Measurements from ENCODE around the gene CDKAL1.
A peak's percentile ranks its signal among the peaks of the same experiment; 100 is the strongest.

CDKAL1 gene

DNA sequence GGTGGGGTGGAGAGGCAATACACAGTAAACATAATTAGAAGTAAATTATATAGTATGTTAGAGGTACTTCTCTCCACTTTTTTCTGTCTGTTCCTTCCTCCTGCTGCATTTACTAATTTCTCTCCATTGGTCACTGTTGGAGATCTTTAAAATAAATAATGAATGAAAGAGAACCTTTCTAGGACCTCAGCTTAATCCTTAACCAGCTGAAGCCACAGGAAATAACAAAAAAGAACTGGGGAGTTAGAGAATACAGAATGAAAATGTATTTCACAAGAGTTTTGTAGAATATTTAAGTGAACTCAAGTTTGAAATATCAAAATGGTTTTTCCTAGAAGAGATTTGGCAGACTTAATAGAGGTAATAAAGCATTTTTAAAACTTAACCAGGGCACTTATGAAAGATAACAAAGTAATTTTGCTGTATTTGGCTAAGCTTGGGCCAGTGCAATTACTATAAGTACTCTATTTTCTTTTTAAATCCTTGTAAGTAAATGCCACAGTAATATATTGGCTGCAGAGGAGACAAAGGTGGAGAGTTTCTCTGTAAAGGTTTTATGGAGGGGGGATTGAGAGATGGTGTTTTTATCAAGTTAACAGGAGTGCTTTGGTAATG, 405.0 kb downstream of the CDKAL1 start:
- no peaks in the 10 kb centered on the region for H3K36me3 ChIP-seq (ENCODE audit: control insufficient read depth, insufficient read depth, low read length)
- H2BK5ac ChIP-seq (ENCODE audit: low read length) = no peak overlapping the region
- no peak overlapping the region for H2BK120ac ChIP-seq (ENCODE audit: low read depth, low read length)
- no peak overlapping the region for H3K4ac ChIP-seq (ENCODE audit: low read depth, low read length)
- no peak overlapping the region for H3K18ac ChIP-seq (ENCODE audit: low read length)
- no peak overlapping the region for H2AK5ac ChIP-seq (ENCODE audit: low read length)
- no peaks in the 10 kb centered on the region for H3K4me1 ChIP-seq (ENCODE audit: control insufficient read depth, low read depth, low read length)
- H3K27me3 ChIP-seq (ENCODE audit: insufficient read depth, low read length, poor library complexity) = no peaks in the 10 kb centered on the region
- no peaks in the 10 kb centered on the region for H3K79me1 ChIP-seq (ENCODE audit: low read length)
- DNase-seq = no peak
- no peak overlapping the region for H3K27ac ChIP-seq (ENCODE audit: low read depth, low read length)
- H3K79me2 ChIP-seq (ENCODE audit: control insufficient read depth, insufficient read depth, low read length) = no peaks in the 10 kb centered on the region
- H3K56ac ChIP-seq (ENCODE audit: low read length) = no peak overlapping the region
- no peak overlapping the region for H4K5ac ChIP-seq (ENCODE audit: low read length)
- no peak overlapping the region for H4K8ac ChIP-seq (ENCODE audit: low read depth, low read length)
- no peak overlapping the region for H3K4me3 ChIP-seq (ENCODE audit: low read length)
- H3K9ac ChIP-seq (ENCODE audit: low read length) = no peak overlapping the region
- no peak overlapping the region for H2BK15ac ChIP-seq (replicated peaks; ENCODE audit: low read depth)
- H3K23ac ChIP-seq (ENCODE audit: low read length) = no peak overlapping the region
- no peak overlapping the region for H3K4me2 ChIP-seq (ENCODE audit: low read length)

DNA sequence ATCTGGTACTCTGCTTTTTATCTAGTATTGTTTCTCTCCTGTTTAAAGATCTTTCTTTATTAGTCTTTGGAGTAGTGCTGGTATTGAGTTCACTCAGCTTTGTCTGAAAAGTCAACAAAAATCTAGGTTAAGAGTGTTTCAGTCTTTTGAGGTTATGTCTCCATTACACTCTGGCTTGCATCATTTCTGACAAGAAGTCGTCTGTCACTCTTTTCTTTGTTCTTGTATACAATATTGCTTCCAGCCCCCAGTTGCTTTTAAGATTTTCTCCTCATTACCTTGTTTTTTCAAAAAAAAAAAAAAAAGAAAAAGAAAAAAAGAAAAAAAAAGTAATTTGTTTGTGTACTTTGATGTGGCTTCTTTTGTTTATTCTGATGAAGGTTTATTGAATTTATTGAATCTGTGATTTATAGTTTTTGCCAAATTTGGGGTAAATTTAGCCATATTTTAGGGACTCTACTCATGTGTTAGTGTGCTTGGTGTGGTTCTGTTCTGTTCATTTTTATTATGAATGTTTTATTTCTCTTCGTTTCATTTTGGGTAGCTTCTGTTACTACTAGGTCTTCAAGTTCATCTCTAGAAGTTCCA, 408.9 kb downstream of the CDKAL1 start:
- H3K36me3 ChIP-seq (ENCODE audit: control insufficient read depth, insufficient read depth, low read length) = no peaks in the 10 kb centered on the region
- no CpG with 5 or more reads among the region's 2 CpGs for WGBS (ENCODE audit: extremely low coverage, insufficient coverage, low lambda C conversion rate)
- H3K27ac ChIP-seq (ENCODE audit: low read depth, low read length) = no peak overlapping the region
- no peak overlapping the region for H4K5ac ChIP-seq (ENCODE audit: low read length)
- no peak overlapping the region for H4K8ac ChIP-seq (ENCODE audit: low read depth, low read length)
- H3K56ac ChIP-seq (ENCODE audit: low read length) = no peak overlapping the region
- H2AK5ac ChIP-seq (ENCODE audit: low read length) = no peak overlapping the region
- no peak overlapping the region for H3K4ac ChIP-seq (ENCODE audit: low read depth, low read length)
- no peak overlapping the region for H2BK120ac ChIP-seq (ENCODE audit: low read depth, low read length)
- peak; percentile 19 for DNase-seq
- H3K4me2 ChIP-seq (ENCODE audit: low read length) = no peak overlapping the region
- H3K18ac ChIP-seq (ENCODE audit: low read length) = no peak overlapping the region
- H3K4me3 ChIP-seq (ENCODE audit: low read length) = no peak overlapping the region
- H3K4me1 ChIP-seq (ENCODE audit: control insufficient read depth, low read depth, low read length) = no peaks in the 10 kb centered on the region
- H3K27me3 ChIP-seq (ENCODE audit: insufficient read depth, low read length, poor library complexity) = no peaks in the 10 kb centered on the region
- H3K23ac ChIP-seq (ENCODE audit: low read length) = no peak overlapping the region
- no peaks in the 10 kb centered on the region for H3K79me1 ChIP-seq (ENCODE audit: low read length)
- no peak overlapping the region for H3K9ac ChIP-seq (ENCODE audit: low read length)
- no peaks in the 10 kb centered on the region for H3K79me2 ChIP-seq (ENCODE audit: control insufficient read depth, insufficient read depth, low read length)
- no peak overlapping the region for H2BK15ac ChIP-seq (replicated peaks; ENCODE audit: low read depth)
- H2BK5ac ChIP-seq (ENCODE audit: low read length) = no peak overlapping the region

DNA sequence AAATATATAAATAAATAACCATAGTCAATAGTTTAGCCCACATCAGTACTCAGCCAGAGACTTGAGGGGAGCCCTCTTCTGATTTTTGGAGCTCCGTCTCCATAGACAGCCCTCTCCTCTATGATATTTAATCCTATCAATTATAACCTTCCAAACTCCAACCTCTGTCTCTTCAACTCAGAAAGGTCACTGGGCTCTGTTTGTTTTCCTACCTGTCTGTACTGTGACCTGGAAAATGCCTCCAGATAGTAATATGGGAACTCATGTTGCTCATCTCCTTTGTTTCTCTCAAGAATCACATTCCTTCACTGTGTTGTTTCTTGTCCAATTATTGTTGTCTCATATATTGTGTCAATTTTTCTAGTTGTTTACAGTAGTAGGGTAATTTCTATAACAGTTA, 409.7 kb downstream of the CDKAL1 start:
- Histone ChIP-seq H4K5ac (ENCODE audit: low read length) (no peak overlapping the region), H3K79me2 (ENCODE audit: control insufficient read depth, insufficient read depth, low read length) (no peaks in the 10 kb centered on the region), H2BK15ac (replicated peaks; ENCODE audit: low read depth) (no peak overlapping the region), H3K27ac (ENCODE audit: low read depth, low read length) (no peak overlapping the region), H3K18ac (ENCODE audit: low read length) (no peak overlapping the region), H3K4me2 (ENCODE audit: low read length) (no peak overlapping the region), H2BK5ac (ENCODE audit: low read length) (no peak overlapping the region), H3K4ac (ENCODE audit: low read depth, low read length) (no peak overlapping the region), H3K4me1 (ENCODE audit: control insufficient read depth, low read depth, low read length) (no peaks in the 10 kb centered on the region), H3K27me3 (ENCODE audit: insufficient read depth, low read length, poor library complexity) (no peaks in the 10 kb centered on the region), H3K23ac (ENCODE audit: low read length) (no peak overlapping the region), H3K4me3 (ENCODE audit: low read length) (no peak overlapping the region), H3K9ac (ENCODE audit: low read length) (no peak overlapping the region), H4K8ac (ENCODE audit: low read depth, low read length) (no peak overlapping the region), H3K79me1 (ENCODE audit: low read length) (no peaks in the 10 kb centered on the region), H3K36me3 (ENCODE audit: control insufficient read depth, insufficient read depth, low read length) (no peaks in the 10 kb centered on the region), H3K56ac (ENCODE audit: low read length) (no peak overlapping the region), H2BK120ac (ENCODE audit: low read depth, low read length) (no peak overlapping the region), H2AK5ac (ENCODE audit: low read length) (no peak overlapping the region)
- DNase-seq = no peak
- WGBS (ENCODE audit: extremely low coverage, insufficient coverage, low lambda C conversion rate) = no CpG with 5 or more reads among the region's 1 CpG

DNA sequence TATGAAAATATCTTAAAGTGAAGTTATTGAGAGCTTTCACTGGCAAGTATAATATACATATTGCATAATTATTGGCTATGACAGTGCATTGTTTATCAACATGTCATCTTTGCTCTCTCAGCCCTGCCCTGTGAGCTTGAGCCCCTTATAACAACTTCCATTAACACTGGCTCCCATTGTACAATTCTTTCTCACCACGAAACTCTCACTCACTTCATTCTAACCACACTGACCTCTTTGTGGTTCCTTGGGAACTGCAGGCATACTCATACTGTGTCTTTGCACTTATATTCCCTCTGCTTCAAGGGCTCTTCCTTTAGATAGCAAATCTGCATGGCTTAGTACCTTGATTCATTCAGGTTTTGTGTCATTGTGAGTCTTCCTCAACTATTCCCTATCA, 411.8 kb downstream of the CDKAL1 start:
- Histone ChIP-seq H3K79me1 (ENCODE audit: low read length) (no peaks in the 10 kb centered on the region), H3K27me3 (ENCODE audit: insufficient read depth, low read length, poor library complexity) (no peaks in the 10 kb centered on the region), H4K5ac (ENCODE audit: low read length) (no peak overlapping the region), H3K56ac (ENCODE audit: low read length) (no peak overlapping the region), H4K8ac (ENCODE audit: low read depth, low read length) (no peak overlapping the region), H3K9ac (ENCODE audit: low read length) (no peak overlapping the region), H3K4ac (ENCODE audit: low read depth, low read length) (no peak overlapping the region), H3K4me1 (ENCODE audit: control insufficient read depth, low read depth, low read length) (no peaks in the 10 kb centered on the region), H2BK120ac (ENCODE audit: low read depth, low read length) (no peak overlapping the region), H3K27ac (ENCODE audit: low read depth, low read length) (no peak overlapping the region), H3K4me3 (ENCODE audit: low read length) (no peak overlapping the region), H3K4me2 (ENCODE audit: low read length) (no peak overlapping the region), H2BK15ac (replicated peaks; ENCODE audit: low read depth) (no peak overlapping the region), H3K79me2 (ENCODE audit: control insufficient read depth, insufficient read depth, low read length) (no peaks in the 10 kb centered on the region), H3K36me3 (ENCODE audit: control insufficient read depth, insufficient read depth, low read length) (no peaks in the 10 kb centered on the region), H2AK5ac (ENCODE audit: low read length) (no peak overlapping the region), H3K23ac (ENCODE audit: low read length) (no peak overlapping the region), H2BK5ac (ENCODE audit: low read length) (no peak overlapping the region), H3K18ac (ENCODE audit: low read length) (no peak overlapping the region)
- peak; percentile 52 for DNase-seq
- 100% methylated on average over 1 of the region's 1 CpG for WGBS (ENCODE audit: extremely low coverage, insufficient coverage, low lambda C conversion rate)

DNA sequence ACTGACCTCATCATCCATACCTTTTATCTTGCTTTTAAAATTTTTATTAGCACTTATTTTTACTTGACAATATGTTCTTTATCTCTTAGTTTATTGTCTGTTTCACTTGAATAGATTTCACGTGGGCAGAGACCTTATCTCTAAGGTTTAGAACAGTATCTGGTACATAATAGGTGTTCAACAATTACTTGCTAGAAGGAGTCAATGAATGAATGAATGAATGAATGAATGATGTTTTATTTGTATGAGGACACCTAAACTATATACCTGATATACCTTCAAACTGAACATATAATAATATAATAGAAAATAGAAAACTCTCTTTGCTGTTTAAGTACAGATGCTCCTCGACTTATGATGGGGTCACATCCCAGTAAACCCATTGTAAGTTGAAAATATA, 412.6 kb downstream of the CDKAL1 start:
- H3K27me3 ChIP-seq (ENCODE audit: insufficient read depth, low read length, poor library complexity) = no peaks in the 10 kb centered on the region
- WGBS (ENCODE audit: extremely low coverage, insufficient coverage, low lambda C conversion rate) = no CpG with 5 or more reads among the region's 2 CpGs
- H2BK5ac ChIP-seq (ENCODE audit: low read length) = no peak overlapping the region
- no peak overlapping the region for H4K8ac ChIP-seq (ENCODE audit: low read depth, low read length)
- H3K18ac ChIP-seq (ENCODE audit: low read length) = no peak overlapping the region
- H2BK120ac ChIP-seq (ENCODE audit: low read depth, low read length) = no peak overlapping the region
- no peak overlapping the region for H3K9ac ChIP-seq (ENCODE audit: low read length)
- H3K4me3 ChIP-seq (ENCODE audit: low read length) = no peak overlapping the region
- no peak overlapping the region for H3K4ac ChIP-seq (ENCODE audit: low read depth, low read length)
- no peak overlapping the region for H3K23ac ChIP-seq (ENCODE audit: low read length)
- no peak overlapping the region for H3K4me2 ChIP-seq (ENCODE audit: low read length)
- no peak overlapping the region for H4K5ac ChIP-seq (ENCODE audit: low read length)
- H3K79me2 ChIP-seq (ENCODE audit: control insufficient read depth, insufficient read depth, low read length) = no peaks in the 10 kb centered on the region
- no peak overlapping the region for H3K56ac ChIP-seq (ENCODE audit: low read length)
- no peaks in the 10 kb centered on the region for H3K4me1 ChIP-seq (ENCODE audit: control insufficient read depth, low read depth, low read length)
- no peak overlapping the region for H3K27ac ChIP-seq (ENCODE audit: low read depth, low read length)
- H3K79me1 ChIP-seq (ENCODE audit: low read length) = no peaks in the 10 kb centered on the region
- no peaks in the 10 kb centered on the region for H3K36me3 ChIP-seq (ENCODE audit: control insufficient read depth, insufficient read depth, low read length)
- H2AK5ac ChIP-seq (ENCODE audit: low read length) = no peak overlapping the region
- no peak overlapping the region for H2BK15ac ChIP-seq (replicated peaks; ENCODE audit: low read depth)
- no peak for DNase-seq

DNA sequence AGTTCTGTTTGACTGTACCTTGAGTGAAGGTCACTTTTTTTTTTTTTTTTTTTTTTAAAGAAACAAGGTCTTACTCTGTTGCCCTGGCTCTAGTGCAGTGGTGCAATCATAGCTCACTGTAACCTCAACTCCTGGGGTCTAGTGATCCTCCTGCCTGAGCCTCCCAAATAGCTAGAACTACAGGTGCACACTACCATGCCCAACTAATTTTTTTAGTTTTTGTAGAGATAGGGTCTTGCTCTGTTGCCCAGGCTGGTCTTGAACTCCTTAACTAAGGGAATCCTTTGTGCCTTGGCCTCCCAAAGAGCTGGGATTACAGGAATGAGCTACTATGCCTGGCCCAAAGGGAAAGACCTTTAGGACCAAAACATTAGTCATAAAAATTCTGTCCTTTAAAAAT, 413.7 kb downstream of the CDKAL1 start:
- no peak overlapping the region for H2BK15ac ChIP-seq (replicated peaks; ENCODE audit: low read depth)
- no peak overlapping the region for H3K9ac ChIP-seq (ENCODE audit: low read length)
- H3K27me3 ChIP-seq (ENCODE audit: insufficient read depth, low read length, poor library complexity) = no peaks in the 10 kb centered on the region
- no peaks in the 10 kb centered on the region for H3K36me3 ChIP-seq (ENCODE audit: control insufficient read depth, insufficient read depth, low read length)
- no peak for DNase-seq
- no peak overlapping the region for H3K4me3 ChIP-seq (ENCODE audit: low read length)
- no peak overlapping the region for H4K8ac ChIP-seq (ENCODE audit: low read depth, low read length)
- no peak overlapping the region for H2BK120ac ChIP-seq (ENCODE audit: low read depth, low read length)
- no peak overlapping the region for H2AK5ac ChIP-seq (ENCODE audit: low read length)
- peaks cover 5% of the 10 kb centered on the region for H3K4me1 ChIP-seq (ENCODE audit: control insufficient read depth, low read depth, low read length)
- no peak overlapping the region for H3K23ac ChIP-seq (ENCODE audit: low read length)
- H3K27ac ChIP-seq (ENCODE audit: low read depth, low read length) = no peak overlapping the region
- H4K5ac ChIP-seq (ENCODE audit: low read length) = no peak overlapping the region
- no peak overlapping the region for H3K56ac ChIP-seq (ENCODE audit: low read length)
- no peaks in the 10 kb centered on the region for H3K79me1 ChIP-seq (ENCODE audit: low read length)
- no peak overlapping the region for H2BK5ac ChIP-seq (ENCODE audit: low read length)
- H3K79me2 ChIP-seq (ENCODE audit: control insufficient read depth, insufficient read depth, low read length) = no peaks in the 10 kb centered on the region
- H3K4ac ChIP-seq (ENCODE audit: low read depth, low read length) = no peak overlapping the region
- H3K18ac ChIP-seq (ENCODE audit: low read length) = no peak overlapping the region
- no peak overlapping the region for H3K4me2 ChIP-seq (ENCODE audit: low read length)
